Large intestine (tissue), 3 donors: ENCODE data around the gene SRP14. TPM values are rescaled to one million over a fixed set of nuclear protein-coding genes. Genes with fewer than 3 reads are reported as not detected.

Experiments used
- DNase-seq, 2 donors: peaks; one replicate each; pipeline versions ENCODE4 v3.0.0 to v3.0.0-alpha.2; 2013
- H3K27ac ChIP-seq: one replicate; pipeline ENCODE4 v1.5.1; 2013; ENCODE audit warnings: low read length
- H3K27me3 ChIP-seq: 2 replicates; pipeline ENCODE4 v1.6.1; 2013; ENCODE audit warnings: low read length; ENCODE audit not compliant: control insufficient read depth, insufficient read depth
- H3K36me3 ChIP-seq: 2 replicates; pipeline ENCODE4 v1.6.1; 2013; ENCODE audit warnings: low read length; ENCODE audit not compliant: control insufficient read depth, insufficient read depth
- H3K4me1 ChIP-seq: one replicate; pipeline ENCODE4 v1.6.1; 2013; ENCODE audit warnings: low read length; ENCODE audit not compliant: control insufficient read depth, insufficient read depth
- H3K4me3 ChIP-seq: one replicate; pipeline ENCODE4 v1.5.1; 2013; ENCODE audit warnings: low read length
- H3K9me3 ChIP-seq: one replicate; pipeline ENCODE4 v1.6.1; 2013; ENCODE audit warnings: mild to moderate bottlenecking, low read depth, low read length, moderate library complexity; ENCODE audit not compliant: control insufficient read depth
- WGBS: methylation state at CpG from one replicate; pipeline ENCODE4 v1.1.5; 2013; ENCODE audit warnings: low lambda C conversion rate; ENCODE audit not compliant: insufficient coverage; 5-methylcytosine and 5-hydroxymethylcytosine counted together
- polyA plus RNA-seq: library from polyadenylated mRNA; unstranded; fragments of 120-200 nt; gene quantifications from one replicate; pipeline ENCODE4 v1.2.1, GENCODE V29; 2013

Gene SRP14
- polyA plus RNA-seq, 1 donor, result 291 TPM

GRCh38 chr15:40050788-40051470 is 11.9 kb upstream of the SRP14 start:
- peak overlapping the region; percentile 88 for H3K27ac ChIP-seq
- H3K9me3 ChIP-seq, result no peaks in the 10 kb centered on the region
- no peak overlapping the region for H3K4me3 ChIP-seq
- no peaks in the 10 kb centered on the region for H3K27me3 ChIP-seq
- WGBS, result 100% methylated on average over 2 of the region's 12 CpGs
- peak in 1 of 2 donors; percentile 44 for DNase-seq
- H3K4me1 ChIP-seq, result peaks cover 54% of the 10 kb centered on the region
- no peaks in the 10 kb centered on the region for H3K36me3 ChIP-seq

DNA sequence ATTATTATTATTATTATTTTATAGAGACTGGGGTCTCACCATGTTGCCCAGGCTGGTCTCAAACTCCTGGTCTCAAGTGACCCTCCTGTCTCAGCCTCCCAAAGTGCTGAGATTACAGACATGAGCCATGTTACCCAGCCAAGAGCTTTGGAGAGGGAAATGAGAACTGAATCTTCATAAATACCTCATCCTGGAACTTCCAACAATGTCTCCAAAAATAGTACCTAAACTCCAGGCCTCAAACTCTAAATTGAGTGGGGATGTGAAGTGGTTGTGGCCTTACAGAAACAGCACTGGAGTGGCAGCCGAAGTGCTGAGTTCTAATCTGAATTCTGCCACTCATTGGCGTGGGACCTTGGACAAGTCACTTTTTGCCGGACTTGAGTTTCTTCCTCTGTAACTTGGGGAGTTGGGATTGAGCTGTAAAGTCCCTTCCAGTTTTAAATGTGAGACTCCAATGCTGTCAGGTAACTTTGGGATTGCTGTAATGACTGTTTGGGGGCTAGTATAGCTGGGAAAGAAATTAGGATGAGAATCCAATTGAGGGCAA is 10.0 kb upstream of the SRP14 start:
- Histone ChIP-seq H3K4me1 (peaks cover 53% of the 10 kb centered on the region), H3K27me3 (no peaks in the 10 kb centered on the region), H3K36me3 (no peaks in the 10 kb centered on the region), H3K4me3 (no peak overlapping the region), H3K9me3 (no peaks in the 10 kb centered on the region), H3K27ac (no peak overlapping the region)
- WGBS, result no CpG with 5 or more reads among the region's 3 CpGs
- no peak for DNase-seq

- H3K4me3 ChIP-seq, result no peak overlapping the region
- H3K27ac ChIP-seq, result peak overlapping the region; percentile 25
- no peaks in the 10 kb centered on the region for H3K27me3 ChIP-seq
- H3K4me1 ChIP-seq, result peaks cover 46% of the 10 kb centered on the region
- WGBS, result 100% methylated on average over 1 of the region's 10 CpGs
- no peaks in the 10 kb centered on the region for H3K9me3 ChIP-seq
- no peak for DNase-seq
- H3K36me3 ChIP-seq, result no peaks in the 10 kb centered on the region
Observed at GRCh38 chr15:40048211-40048792, 9.3 kb upstream of the SRP14 start.

GRCh38 chr15:40047415-40048210 is 8.6 kb upstream of the SRP14 start:
- H3K27ac ChIP-seq, result peak overlapping the region; percentile 25
- peak; percentile 72 to 81 for DNase-seq
- no peaks in the 10 kb centered on the region for H3K36me3 ChIP-seq
- no CpG with 5 or more reads among the region's 15 CpGs for WGBS
- no peaks in the 10 kb centered on the region for H3K9me3 ChIP-seq
- peaks cover 40% of the 10 kb centered on the region for H3K4me1 ChIP-seq
- no peak overlapping the region for H3K4me3 ChIP-seq
- no peaks in the 10 kb centered on the region for H3K27me3 ChIP-seq

DNA sequence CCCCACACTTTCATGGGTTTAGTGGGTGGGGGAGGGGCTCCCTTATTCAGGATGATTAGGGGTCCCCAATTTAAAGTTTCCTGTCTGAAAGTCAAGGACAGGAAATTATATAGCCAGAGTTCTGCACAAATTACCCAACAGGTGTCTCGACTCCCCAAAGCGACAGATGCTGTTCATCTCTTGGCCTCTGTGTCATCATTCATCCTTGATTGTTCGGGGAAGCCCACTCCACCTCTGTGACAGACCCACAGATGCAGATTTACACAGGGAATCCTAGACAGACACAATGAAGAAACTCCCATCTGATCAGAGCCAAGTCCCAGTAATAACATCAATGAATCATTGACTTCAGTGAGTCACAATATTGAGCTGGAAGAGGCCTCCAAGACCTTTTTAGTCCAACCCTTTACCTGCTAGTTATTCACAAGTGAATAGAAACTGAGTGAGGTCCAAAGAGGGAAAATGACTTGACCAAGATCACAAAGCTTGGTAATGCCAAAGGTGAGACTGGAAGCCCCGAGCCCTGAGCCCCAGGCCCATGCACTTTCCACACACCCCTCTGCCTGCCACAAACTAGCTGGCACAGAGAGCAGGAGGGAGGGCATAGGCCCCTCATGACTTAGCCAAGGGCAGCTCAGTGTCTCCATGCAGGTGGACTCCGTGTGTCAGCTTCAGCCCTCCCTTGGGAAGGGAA is 7.9 kb upstream of the SRP14 start:
- no peak overlapping the region for H3K4me3 ChIP-seq
- peak in 1 of 2 donors; percentile 51 for DNase-seq
- no CpG with 5 or more reads among the region's 5 CpGs for WGBS
- no peaks in the 10 kb centered on the region for H3K27me3 ChIP-seq
- peaks cover 33% of the 10 kb centered on the region for H3K4me1 ChIP-seq
- peak overlapping the region; percentile 25 for H3K27ac ChIP-seq
- no peaks in the 10 kb centered on the region for H3K9me3 ChIP-seq
- no peaks in the 10 kb centered on the region for H3K36me3 ChIP-seq

DNA sequence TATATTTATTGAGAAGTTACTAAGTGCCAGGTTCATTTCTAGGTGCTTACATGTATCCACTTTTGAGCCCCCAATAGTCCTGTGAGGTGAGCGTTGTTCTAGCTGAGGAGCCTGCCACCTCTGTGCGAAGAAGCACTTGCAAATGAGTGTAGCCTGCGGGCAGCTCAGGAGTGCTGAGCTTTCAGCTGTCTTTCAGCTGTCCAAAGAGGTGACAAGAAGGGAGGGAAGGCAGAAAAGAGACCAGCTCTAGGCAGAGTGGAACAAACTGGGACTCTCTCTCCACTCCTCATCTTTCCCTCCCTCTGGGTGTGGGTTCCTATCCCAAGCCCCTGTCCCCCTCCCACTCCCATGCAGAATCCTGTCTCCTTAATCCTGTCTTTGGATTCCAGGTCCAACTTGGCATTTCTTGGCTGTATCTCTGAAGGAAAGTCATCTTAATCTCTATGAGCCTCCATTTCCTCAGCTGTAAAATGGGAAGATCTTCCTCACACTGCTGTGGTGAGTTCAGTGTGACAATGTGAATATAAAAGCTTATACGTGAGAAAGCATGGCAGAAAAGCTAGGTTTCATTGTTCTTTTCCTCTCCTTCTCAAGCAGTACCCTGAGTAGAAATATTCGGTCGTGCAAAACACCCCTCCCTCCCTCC is 6.7 kb upstream of the SRP14 start:
- WGBS, result no CpG with 5 or more reads among the region's 6 CpGs
- Histone ChIP-seq H3K4me3 (no peak overlapping the region), H3K27ac (no peak overlapping the region), H3K9me3 (no peaks in the 10 kb centered on the region), H3K4me1 (peaks cover 24% of the 10 kb centered on the region), H3K36me3 (no peaks in the 10 kb centered on the region), H3K27me3 (no peaks in the 10 kb centered on the region)
- DNase-seq, result no peak

GRCh38 chr15:40044717-40045571 is 6.0 kb upstream of the SRP14 start:
- Histone ChIP-seq H3K36me3 (no peaks in the 10 kb centered on the region), H3K4me3 (no peak overlapping the region), H3K9me3 (no peaks in the 10 kb centered on the region), H3K4me1 (peaks cover 25% of the 10 kb centered on the region), H3K27ac (no peak overlapping the region), H3K27me3 (no peaks in the 10 kb centered on the region)
- DNase-seq, result peak; percentile 87 to 88
- no CpG with 5 or more reads among the region's 22 CpGs for WGBS

DNA sequence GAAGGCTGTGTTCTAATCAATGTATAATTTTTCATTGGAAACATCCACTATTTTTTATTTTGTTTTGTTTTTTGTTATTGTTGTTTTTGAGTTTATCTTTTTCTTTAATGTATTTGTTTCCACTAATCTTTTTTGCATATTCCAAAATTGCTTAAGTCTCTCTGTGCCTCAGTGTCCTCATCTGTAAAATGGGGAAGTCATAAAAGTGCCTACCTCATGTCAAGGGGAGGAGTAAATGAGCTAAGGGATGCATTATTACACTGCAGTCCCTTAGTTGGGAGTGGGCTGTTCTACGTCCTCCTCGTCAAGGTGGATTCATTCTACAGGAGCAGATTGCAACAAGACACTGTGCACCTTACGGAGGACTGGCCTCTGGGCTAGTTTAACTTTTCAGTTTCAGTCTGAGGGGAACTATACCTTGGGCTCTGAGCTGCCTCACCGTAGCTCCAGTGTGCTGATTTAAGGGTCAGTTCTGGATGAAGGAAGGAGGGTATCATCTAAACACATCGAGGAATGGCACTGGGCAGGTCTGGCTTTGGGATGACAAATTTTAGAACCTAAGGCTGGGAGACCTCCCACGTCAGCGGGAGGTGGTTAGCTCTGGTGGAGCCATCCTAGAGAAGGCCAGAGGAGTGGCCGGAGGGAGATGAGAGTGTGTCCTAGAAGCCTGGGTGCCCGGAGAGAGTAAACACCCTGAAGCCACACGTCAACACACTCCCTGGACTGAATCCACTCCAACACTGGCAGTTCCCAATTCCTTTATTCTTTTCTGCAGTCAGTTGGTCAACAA is 5.1 kb upstream of the SRP14 start:
- DNase-seq, result no peak
- H3K36me3 ChIP-seq, result no peaks in the 10 kb centered on the region
- H3K27me3 ChIP-seq, result no peaks in the 10 kb centered on the region
- no peak overlapping the region for H3K4me3 ChIP-seq
- no peaks in the 10 kb centered on the region for H3K9me3 ChIP-seq
- H3K27ac ChIP-seq, result no peak overlapping the region
- no CpG with 5 or more reads among the region's 10 CpGs for WGBS
- H3K4me1 ChIP-seq, result peaks cover 26% of the 10 kb centered on the region
